Embryonic facial prominence (tissue), 1 donor: ENCODE data around the gene CDK5RAP2.
"Not testable (repeated sequence)": the region's sequence is repeated elsewhere in the genome, so short reads cannot be mapped to it uniquely, and the experiment has no call there.

Experiments
- DNase-seq: peaks from one replicate; pipeline ENCODE4 v3.0.0-alpha.2; 2016; ENCODE audit errors: extremely low spot score

The CDK5RAP2 gene

DNA sequence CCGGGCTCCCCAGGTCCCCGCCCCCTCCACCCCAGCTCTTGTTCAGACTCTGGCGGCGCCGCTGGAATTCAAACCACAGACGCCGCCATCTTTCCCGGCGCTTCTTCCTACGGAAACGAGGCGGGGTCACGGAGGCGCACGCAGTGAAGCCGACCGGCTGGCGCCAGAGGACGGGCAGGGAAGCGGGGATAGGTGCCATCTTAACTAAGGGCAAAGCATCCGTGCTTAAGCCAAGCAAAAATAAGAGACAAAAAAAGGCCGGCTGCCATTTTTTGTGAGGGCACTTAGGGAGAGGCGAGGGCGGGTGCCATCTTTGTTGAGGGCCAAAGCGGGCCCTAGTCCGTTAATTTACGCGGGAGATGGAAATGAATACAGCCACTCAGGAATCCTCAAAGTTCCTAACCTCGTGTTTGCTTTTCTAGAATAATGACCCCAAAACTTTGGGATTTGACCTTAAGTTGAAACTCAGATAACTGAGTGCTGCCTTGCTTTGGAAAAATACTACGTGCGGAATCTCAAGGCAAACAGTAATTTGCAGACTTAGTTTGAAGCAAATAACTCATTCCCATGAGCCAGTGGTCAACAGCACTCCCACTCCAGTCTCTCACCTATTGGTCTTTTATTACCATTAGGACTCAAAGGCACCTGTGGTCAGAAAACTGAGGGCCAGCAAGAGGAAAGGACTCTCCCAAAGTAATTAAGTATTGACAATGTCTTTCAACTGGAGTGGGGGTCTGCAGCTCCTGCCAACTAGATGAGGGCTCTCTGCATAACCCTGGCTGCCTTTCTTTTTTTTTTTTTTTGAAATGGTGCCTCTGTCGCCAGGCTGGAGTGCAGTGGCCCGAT lies at the start of gene CDK5RAP2:
Gene CDK5RAP2 (minus strand): TSS at position 117 of the 846 bp plus-strand sequence. CDS start 189 bp downstream, outside the sequence.
- DNase-seq: peak; percentile 95

DNA sequence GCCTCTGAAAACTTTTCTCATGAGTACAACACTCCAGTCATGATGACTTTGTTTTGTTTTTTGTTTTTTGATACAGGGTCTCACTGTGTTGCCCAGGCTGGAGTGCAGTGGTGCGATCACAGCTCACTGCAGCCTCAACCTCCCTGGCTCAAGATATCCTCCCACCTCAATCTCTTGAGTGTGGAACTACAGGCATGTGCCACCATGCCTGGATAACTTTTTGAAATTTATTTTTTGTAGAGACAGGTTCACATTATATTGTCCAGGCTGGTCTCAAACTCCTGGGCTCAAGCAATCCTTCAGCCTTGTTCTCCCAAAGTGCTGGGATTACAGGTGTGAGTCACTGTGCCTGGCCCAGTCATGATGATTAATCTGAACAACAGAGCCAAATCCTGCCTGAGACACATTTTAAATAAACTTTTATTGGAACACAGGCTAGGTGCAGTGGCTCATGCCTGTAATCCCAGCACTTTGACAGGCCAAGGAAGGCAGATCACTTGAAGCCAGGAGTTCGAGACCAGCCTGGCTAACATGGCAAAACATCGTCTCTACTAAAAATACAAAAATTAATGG lies 49.0 kb upstream of the CDK5RAP2 start:
- DNase-seq: not testable (repeated sequence)

DNA sequence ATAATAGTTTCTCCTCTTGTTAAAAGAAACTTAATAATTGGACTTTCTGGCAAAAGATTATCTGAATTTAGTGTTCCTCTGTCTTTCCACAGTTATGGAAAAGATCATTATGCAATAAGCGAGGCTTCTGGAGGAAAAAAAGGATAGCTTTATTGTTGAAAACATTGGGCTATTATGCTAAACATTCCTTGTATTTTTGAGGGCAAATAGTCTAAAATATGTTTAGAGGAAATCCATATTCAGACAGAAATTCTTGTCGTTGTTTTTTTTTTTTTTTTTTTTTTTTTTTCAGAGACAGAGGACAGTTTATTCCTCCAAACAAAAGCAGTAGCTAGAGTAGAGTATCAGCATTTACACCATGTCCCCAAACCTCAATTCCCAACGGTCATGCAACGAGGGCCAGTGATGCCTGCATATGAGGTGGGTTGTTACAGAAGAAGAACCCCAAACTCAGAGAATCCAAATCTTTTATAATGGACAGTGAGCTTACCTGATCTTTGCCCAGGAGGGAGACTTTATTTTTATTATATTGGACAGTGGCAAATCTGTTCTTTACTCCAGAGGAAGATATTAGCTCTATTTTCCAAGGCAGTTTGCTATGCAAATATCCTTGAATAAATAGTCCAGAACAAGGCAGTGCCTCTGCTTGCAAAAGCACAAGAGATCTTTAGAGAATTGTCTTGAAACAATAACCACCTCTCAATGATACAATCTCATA lies 48.4 kb upstream of the CDK5RAP2 start:
- DNase-seq: no peak

DNA sequence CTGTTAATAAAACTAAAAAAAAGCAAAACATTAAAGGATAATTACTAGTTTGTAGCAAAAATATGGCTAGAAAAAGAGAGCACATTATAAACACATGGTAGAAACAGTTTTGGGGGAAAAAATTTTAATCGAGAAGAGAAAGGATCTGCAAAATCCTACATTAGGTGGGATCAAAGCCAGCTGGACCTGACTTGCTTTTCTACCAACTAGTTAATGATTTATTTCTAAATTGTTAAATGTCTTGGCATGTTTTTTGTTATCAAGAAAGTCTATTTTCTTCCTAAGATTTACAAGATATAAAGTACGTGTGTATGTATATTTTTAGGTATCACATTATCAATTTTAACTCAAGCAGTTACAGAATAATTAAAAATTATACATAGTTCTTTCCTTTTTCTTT lies 47.1 kb upstream of the CDK5RAP2 start:
- no peak for DNase-seq

DNA sequence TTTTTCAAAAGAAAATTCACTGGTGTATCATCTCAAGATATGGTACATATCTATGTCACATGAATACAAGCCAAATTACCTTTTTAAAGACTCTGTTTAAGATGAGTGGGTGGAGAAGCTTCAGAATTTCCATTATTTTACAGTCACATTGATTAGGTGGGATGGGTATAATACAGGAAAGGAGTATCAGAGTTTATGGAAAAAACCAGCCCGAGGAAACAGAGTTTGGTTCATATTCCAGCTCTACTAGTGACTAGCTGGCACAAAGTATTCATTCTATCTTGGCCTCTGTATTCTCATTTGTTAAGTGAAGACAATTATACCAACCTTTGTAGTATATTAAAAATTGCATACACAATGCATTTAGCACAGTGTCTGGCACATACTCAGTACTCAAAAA lies 46.5 kb upstream of the CDK5RAP2 start:
- no peak for DNase-seq

DNA sequence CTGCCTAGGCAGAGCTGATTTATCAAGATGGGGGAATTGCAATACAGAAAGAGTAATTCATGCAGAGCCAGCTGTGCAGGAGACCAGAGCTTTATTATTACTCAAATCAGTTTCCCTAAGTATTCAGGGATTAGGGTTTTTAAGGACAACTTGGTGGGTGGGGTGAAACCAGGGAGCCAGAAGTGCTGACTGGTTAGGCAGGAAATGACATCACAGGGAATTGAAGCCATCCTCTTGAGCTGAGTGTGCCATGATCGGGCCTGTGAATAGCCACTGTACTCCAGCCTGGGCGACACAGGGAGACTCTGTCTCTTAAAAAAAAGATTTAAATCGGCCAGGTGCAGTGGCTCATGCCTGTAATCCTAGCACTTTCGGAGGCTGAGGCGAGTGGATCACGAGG lies 45.3 kb upstream of the CDK5RAP2 start:
- no peak for DNase-seq

DNA sequence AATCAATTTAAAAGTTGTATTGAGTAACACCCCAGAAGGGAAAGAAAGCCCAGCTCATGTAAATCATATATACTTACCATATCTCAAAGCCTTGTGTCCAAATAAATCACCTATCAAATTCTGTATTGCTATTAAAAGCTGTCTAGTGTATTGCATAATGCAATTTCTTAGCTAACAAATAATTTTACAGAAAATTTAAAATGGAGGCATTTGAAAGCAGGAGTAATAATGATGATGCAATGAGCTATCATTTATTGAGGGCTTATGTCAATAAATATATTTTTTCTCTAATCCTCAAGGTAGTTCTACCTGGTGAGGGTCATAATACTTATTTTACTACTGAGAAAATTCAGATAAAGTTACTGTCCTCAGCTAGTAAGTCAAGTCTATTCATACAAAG lies 42.8 kb upstream of the CDK5RAP2 start:
- no peak for DNase-seq

DNA sequence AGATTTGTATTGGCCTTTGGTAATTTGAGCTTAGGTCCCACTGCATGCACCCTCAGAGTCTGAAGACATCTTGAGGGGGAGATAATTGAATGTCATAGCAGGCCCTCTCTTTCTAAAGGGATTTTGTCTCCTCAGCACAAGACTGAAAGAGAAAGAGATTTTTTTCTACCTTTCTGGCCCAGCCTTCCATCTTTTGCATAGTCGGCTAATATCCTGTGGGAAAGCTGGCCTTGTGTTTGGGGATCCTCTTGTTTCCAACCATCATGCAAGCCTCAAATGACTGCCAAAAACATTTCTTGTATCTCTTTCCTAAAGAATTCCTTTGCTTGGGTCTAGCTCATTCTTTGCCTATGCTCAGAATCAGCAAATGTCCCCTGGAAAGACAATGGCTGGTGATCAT lies 42.0 kb upstream of the CDK5RAP2 start:
- no peak for DNase-seq

DNA sequence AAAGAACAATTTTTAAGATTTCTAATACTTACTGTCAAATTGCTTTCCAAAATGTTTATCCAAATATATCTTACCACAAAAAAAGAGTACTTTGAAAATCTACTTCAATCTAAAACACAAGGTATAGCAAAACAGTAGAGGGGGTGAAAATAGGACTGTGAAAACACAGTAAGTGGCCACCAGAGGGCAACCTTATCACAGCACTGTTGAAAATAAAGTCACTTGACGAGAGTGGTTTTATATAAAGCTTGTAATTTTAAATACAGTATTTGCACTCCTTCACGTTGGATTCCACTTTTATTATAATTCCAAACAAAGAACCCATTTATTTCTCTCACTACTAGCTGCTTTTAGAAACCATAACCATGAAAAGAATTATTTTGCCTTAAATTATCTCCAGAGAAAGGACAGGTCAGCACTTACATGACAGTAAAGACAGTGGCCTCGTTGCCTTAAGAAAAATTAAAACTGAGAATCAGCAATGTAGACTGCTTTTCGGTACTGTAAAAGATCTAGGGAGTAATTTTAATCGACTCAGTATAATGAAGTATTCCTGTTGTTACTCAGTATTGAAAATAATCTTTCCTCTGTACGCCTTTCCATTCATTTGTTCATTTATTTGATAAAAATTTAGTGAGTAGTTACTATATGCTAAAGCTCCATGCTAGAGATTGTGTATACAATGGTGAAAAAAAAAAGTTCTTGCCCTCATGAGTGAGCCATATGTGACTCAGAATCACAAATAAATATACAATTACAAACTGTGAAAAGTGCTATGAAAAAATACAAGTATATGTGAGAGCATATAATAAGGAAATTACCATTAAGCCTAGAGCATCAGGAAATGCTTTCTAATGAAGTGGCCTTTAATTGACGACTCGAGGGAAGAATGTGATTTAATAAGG lies 40.0 kb upstream of the CDK5RAP2 start:
- DNase-seq: peak; percentile 32

DNA sequence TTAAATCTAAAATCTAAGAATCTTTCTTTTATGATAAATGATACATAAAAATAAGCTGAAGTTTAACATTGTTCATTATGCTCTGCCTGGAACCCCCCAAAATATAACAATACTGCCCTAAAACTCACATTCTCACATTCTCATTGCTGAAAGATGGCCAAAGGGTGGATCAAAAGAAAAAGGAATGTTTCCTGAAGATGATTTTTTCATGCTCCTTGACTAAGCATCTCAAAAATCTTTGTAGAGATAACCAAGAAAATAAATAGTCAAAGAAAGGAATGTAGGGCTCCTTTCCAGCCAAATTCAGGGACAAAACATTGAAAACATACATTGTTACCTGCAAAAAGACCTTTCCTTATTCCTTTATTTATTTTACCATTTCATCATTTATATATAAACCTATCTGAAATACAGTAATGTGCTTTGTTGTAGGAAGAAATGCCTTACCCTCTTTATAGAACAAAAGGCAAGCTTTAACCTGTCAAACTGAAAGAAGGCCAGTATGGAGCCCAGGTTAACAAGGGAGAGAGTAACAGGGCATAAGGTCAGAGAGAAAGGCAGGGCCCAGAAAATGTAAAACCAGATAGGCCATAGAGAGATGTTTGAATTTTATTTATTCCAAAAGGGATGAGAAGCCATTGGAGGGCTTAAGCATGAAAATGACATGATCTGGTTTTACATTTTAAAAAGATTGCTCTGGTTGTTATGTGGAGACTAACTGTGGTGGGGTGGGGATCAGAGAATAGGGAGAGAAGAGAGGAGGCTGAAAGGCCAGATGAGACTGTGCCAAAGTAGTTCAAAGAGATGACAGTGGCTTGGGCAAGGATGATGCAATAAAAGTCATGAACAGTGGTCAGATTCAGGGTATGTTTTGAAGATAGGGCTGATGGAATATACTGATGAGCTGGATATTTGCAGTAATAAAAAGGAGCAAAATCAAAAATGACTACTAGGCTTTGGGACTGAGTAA lies 37.3 kb upstream of the CDK5RAP2 start:
- no peak for DNase-seq

DNA sequence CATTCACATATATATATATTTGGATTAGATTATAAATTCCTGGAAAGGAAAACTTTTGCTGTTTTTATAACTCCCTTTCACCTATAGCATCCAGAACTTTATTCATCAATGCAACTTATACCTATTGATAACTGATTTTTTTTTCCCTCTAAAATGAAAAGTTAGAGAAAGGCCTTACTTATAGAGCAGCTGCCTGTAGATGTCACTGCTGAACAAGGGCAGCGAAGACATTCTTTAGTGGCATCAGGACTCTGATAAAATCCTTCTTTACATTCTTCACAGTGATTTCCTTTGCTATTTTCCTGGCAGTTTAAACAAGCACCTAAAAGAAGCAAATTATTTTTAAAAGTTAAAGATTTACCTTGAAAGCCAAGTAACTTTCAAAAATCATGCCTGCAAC lies 32.3 kb upstream of the CDK5RAP2 start:
- no peak for DNase-seq

DNA sequence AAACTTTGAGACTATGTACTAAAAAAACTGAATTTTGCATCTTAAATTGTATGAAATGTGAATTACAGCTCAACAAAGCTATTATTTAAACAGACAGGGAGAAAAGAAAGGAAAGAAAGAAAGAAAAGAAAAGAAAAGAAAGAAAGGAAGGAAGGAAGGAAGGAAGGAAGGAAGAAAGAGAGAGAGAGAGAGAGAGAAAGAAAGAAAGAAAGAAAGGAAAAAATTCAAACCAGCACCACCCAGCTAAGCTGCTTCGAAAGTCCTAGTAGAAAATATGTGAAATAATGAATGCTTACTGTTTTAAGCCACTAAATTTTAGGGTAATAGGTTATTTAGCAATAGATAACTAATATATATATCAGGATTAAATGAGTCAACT lies 31.7 kb upstream of the CDK5RAP2 start:
- DNase-seq: no peak

DNA sequence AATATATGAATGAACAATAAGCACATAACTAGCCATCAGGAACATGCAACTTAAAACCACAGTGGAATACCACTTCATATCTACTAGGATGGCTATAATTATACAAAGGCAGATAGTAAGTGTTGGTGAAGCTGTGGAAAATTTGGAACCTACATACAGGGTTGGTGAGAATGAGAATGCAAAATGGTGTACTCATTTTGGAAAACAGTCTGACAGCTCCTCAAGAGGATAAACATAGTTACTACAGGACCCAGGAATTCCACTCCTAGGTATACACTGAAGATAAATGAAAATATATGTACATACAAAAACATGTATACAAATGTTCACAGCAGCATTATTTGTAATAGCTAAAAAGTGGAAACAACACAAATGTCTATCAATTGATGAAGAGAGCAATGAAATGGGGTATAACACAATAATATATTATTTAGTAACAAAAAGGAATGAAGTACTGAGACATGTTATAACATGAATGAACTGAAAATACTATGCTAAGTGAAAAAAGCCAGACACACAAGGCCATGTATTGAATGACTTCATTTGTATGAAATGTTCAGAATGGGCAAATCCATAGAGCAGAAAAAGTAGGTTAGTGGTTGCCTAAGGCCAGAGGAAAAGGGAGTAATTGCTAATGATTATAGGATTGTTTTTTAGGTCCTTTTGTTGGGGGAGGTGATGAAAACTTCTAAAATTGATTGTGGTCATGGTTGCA lies 31.2 kb upstream of the CDK5RAP2 start:
- DNase-seq: no peak

DNA sequence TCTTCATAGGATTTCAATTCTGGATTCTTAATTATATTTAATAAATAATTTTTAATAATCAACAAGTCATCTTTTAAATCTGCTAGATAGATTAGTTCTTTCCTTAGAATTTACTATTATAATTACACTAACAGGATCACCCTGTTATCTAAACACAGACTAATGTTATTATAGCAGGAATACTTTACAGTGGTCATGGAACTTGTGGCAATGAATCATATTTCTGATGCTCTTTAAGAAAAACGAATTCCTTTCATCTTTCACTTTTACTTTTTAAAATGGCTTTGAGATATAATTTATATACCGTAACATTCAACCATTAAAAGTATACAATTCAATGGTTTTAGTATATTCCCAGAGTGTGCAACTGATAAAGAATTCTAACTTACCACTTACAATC lies 29.7 kb upstream of the CDK5RAP2 start:
- DNase-seq: no peak

DNA sequence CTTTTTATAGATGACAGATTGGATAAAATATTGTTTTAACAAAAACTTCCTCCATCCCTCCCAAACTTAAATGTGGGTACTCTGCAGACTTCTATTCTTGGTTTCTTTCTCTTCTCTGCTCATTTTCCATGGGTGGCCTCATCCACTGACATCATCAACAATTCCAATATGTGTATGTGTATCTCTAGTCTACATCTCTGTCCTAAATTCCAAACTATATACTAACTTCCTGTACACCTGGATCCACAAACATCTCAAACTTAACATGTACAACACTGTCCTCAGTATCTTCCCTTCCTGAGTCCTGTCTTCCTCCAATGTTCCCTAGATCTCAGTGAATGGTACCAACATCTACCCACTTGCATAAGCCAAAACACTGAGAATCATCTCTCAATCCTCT lies 28.5 kb upstream of the CDK5RAP2 start:
- DNase-seq: no peak

DNA sequence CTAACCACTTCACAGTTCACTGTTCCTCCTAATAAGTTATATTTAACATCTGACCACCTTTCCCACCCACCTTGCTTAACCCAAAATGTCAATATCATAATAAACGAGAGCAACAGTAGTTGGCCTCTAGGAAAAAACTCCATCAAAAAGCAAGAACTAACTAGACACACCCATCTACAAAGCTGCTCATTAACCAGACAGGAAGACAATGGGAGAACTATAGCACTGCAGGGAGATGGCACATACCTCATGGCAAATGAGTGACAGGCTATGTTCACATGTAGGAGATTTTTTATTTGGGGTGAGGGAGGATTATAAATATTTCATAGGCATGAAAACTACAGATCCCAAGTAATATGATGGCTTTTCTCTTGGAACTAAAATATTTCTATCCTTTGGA lies 23.6 kb upstream of the CDK5RAP2 start:
- no peak for DNase-seq

DNA sequence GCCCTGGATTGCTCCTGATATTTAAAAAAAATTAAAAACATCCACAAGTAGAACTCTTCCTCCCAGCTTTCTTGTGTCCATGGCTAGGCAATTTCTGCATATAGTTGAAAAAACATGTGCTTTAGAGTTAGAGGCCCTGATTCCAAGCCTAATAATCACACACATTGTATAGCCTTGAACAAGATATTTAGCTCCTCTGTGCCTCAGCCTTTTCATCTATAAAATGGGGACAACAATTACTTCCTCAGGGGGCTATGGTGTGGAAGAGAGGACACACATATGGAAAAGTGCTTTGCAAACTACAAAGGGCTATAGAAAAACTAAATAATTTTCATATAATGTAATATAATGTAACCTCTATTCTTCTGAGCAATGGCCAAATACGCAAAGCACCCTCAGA lies 23.0 kb upstream of the CDK5RAP2 start:
- no peak for DNase-seq

DNA sequence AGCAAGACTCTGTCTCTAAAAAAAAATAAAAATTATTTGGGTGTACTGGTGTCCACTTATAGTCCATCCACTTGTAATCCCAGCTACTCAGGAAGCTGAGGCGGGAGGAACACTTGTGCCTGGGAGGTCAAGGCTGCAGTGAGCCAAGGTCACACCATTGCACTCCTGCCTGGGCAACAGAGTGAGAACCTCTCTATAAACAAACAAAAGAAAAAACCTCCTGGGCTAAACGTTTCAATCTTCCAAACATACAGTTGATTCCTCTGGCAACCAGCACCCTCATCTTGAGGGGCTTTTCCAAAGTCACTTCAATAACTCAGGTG lies 13.9 kb upstream of the CDK5RAP2 start:
- no peak for DNase-seq

DNA sequence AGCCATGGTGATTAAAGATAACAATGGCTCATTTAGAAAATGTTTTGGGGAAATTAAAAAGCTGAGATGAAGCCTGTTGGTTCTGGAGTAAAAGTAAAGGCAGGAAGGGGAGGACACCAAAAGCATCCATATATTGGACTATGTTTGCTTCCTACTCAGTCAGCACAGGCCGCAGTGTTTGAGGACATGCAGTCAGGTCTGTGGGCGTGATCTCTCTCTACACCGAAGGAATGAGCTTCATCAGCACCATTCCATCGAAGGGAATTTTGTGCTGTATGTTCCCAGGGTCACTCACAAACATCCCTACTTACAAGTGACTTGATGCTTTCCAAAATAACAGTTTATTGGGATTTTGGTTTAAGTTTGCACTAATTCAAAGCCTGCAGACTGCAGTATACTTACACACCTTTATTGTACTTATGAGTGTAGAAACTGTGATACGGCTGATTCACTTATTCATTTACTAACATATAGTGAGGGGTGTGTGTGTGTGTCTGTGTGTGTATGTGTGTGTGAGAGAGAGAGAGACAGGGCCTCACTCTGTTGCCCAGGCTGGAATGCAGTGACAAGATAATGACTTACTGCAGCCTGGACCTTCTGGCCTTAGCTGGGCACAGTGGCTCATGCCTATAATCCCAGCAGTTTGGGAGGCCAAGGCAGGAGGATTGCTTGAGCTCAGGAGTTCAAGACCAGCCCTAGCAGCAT lies 13.4 kb upstream of the CDK5RAP2 start:
- DNase-seq: no peak

DNA sequence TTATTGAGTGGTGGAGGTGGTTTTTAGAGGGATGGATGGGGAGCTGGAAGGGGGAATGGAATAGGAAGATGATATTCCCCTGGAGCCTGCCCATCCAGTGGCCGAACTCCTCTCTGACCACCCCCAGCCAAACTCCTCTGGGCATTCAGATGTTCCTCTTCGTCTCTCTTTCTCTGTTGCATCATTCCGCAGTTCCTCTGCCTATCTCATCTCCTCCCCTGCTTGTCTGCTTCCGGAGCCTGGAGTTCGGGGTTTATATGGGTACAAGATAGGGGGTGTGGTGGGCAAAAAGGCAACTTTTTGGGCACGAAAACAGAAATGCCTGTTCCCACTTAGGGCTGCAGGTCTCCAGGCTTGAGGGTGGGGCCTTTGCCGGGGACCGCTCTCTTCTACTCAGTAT lies 12.2 kb upstream of the CDK5RAP2 start:
- no peak for DNase-seq
